Measurements from ENCODE around the gene ZNRF3.

DNA sequence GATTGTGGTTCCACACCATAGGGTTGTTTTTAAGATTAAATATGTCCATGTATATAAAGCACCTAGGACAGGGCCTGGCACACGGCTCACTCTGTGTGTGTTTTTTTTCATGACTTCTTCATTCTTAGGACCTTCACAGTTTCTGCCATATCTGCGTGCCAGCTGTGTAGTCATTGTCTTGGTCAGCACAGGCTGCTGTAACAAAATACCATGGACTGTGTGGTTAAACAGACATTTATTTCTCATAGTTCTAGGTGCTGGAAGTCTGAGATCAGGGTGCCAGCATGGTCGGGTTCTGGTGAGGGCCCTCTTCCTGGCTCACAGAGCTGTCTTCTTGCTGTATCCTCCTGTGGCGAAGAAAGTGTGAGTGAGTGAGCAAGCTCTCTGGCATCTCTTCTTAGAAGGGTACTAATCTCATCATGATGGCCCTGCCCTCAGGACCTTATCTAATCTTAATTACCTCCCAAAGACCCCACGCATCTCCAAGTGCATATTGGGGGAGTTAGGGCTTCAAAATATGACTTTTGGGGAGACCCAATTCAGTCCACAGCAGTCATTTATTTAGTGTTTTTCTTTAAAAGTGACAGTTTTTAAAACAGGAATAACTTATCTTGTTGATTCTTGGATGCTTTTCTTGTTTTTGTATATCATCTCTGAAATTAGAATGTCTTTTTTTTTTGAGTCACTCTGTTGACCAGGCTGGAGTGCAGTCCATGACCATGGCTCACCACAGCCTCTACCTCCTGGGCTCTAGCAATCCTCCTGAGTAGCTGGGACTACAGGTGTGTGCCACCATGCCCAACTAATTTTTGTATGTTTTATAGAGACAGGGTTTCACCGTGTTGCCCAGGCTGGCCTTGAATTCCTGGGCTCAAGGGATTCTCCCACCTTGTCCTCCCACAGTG, 70.9 kb downstream of the ZNRF3 start:
- TF ChIP-seq, protein P1, sequence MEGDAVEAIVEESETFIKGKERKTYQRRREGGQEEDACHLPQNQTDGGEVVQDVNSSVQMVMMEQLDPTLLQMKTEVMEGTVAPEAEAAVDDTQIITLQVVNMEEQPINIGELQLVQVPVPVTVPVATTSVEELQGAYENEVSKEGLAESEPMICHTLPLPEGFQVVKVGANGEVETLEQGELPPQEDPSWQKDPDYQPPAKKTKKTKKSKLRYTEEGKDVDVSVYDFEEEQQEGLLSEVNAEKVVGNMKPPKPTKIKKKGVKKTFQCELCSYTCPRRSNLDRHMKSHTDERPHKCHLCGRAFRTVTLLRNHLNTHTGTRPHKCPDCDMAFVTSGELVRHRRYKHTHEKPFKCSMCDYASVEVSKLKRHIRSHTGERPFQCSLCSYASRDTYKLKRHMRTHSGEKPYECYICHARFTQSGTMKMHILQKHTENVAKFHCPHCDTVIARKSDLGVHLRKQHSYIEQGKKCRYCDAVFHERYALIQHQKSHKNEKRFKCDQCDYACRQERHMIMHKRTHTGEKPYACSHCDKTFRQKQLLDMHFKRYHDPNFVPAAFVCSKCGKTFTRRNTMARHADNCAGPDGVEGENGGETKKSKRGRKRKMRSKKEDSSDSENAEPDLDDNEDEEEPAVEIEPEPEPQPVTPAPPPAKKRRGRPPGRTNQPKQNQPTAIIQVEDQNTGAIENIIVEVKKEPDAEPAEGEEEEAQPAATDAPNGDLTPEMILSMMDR (conservative IDR thresholded peaks at IDR 0.05; ENCODE audit: low read depth, low read length), result no peak
- TF ChIP-seq EZH2 (IDR thresholded peaks at IDR 0.05; ENCODE audit: low read length, unreplicated experiment) (no peak), EZH2phosphoT487 (IDR thresholded peaks at IDR 0.05; ENCODE audit: borderline replicate concordance, low read length) (no peak)
